Chondrocyte (in vitro differentiated cells): Measurements from ENCODE around the gene SERPINA4. TPM values are rescaled to one million over a fixed set of nuclear protein-coding genes. Genes with fewer than 3 reads are reported as not detected.

Experiments used
- DNase-seq: peaks from one replicate; pipeline ENCODE4 v3.0.0; 2021; ENCODE audit warnings: mixed read lengths, low spot score
- H3K27ac Mint-ChIP-seq: one replicate; pipeline ENCODE4 v1.8.0; 2021; ENCODE audit warnings: mild to moderate bottlenecking, moderate library complexity, mixed read lengths; ENCODE audit not compliant: unreplicated experiment
- H3K27me3 Mint-ChIP-seq: 2 replicates; pipeline ENCODE4 v1.8.0; 2021; ENCODE audit warnings: low read depth, mixed read lengths
- H3K36me3 Mint-ChIP-seq: 2 replicates; pipeline ENCODE4 v1.8.0; 2021; ENCODE audit warnings: low read depth, mixed read lengths
- H3K4me1 Mint-ChIP-seq: 2 replicates; pipeline ENCODE4 v1.8.0; 2021; ENCODE audit warnings: low read depth, mild to moderate bottlenecking, mixed read lengths
- H3K4me3 Mint-ChIP-seq: one replicate; pipeline ENCODE4 v1.8.0; 2021; ENCODE audit warnings: mild to moderate bottlenecking, moderate library complexity, mixed read lengths; ENCODE audit not compliant: unreplicated experiment
- H3K9me3 Mint-ChIP-seq: 2 replicates; pipeline ENCODE4 v1.8.0; 2021; ENCODE audit warnings: low read depth, mixed read lengths
- total RNA-seq: library from RNA; stranded (reverse); gene quantifications from 3 replicates; pipeline ENCODE4 v1.2.1, GENCODE V29; 2021
- TF ChIP-seq, protein P1 (sequence below): fragments of 200-600 bp; sonication (generic); IDR thresholded peaks from 2 replicates; pipeline ENCODE4 v1.5.0; 2021; ENCODE audit warnings: antibody characterized with exemption, mild to moderate bottlenecking, moderate library complexity

Gene SERPINA4
- total RNA-seq, 1 donor from 2014 or later: not detected

DNA sequence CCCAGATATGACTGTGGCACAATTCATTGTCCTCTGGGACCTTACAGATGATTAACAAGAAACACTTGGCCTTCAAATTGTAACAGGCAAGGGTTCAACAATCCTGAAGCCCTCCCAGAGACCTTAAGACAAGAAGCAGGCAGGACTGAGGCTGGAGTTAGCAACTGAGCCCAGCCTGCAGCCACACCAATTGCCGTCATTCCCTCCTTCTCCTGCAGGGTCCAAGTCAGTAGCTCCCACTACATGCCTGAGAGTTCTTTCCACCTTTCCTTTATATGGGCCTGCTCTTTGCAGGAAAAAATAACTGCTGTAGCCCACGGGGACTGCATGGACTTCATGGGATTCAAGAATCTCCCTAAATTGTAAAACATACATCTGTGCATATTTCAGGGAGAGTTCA lies 2.4 kb upstream of the SERPINA4 start:
- Mint-ChIP-seq H3K4me3 (no peak overlapping the region), H3K36me3 (peaks cover 2% of the 10 kb centered on the region), H3K27me3 (peaks cover 4% of the 10 kb centered on the region), H3K9me3 (peaks cover 19% of the 10 kb centered on the region), H3K27ac (no peak overlapping the region), H3K4me1 (no peaks in the 10 kb centered on the region)
- DNase-seq: no peak
- TF ChIP-seq, protein P1, sequence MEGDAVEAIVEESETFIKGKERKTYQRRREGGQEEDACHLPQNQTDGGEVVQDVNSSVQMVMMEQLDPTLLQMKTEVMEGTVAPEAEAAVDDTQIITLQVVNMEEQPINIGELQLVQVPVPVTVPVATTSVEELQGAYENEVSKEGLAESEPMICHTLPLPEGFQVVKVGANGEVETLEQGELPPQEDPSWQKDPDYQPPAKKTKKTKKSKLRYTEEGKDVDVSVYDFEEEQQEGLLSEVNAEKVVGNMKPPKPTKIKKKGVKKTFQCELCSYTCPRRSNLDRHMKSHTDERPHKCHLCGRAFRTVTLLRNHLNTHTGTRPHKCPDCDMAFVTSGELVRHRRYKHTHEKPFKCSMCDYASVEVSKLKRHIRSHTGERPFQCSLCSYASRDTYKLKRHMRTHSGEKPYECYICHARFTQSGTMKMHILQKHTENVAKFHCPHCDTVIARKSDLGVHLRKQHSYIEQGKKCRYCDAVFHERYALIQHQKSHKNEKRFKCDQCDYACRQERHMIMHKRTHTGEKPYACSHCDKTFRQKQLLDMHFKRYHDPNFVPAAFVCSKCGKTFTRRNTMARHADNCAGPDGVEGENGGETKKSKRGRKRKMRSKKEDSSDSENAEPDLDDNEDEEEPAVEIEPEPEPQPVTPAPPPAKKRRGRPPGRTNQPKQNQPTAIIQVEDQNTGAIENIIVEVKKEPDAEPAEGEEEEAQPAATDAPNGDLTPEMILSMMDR: no peak

DNA sequence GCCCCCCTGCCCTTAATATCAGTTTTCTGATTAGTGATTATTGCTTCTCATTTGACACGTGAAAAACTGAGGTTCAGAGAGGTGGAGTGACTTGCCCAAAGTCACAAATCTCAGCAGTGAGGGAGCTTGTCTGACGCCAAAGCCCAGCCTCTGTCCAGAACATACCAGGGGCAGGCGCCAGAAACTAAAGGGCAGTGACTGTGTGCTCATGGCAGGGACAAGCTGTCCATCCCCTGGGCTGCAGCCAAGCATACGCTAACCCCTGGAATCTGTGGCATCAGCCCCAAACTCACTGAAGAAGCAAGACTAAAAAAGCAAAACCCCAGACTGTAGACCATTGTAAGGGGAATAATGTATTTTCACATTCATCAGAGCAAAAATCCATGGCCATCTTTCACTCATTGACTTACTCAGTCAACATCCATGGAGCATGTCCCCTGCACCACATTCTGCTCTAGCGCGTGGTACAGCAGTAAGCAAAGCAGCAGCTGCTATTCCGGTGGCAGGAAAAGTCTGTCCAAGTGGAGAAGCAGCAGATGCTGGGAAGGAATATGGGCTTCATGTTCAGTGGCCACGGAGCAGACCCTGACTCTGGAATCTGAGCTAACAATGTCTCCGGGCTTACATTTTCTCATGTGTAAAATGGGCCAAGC lies 1.5 kb upstream of the SERPINA4 start:
- peaks cover 4% of the 10 kb centered on the region for H3K27me3 Mint-ChIP-seq
- H3K36me3 Mint-ChIP-seq: peaks cover 2% of the 10 kb centered on the region
- TF ChIP-seq, protein P1: no peak

DNA sequence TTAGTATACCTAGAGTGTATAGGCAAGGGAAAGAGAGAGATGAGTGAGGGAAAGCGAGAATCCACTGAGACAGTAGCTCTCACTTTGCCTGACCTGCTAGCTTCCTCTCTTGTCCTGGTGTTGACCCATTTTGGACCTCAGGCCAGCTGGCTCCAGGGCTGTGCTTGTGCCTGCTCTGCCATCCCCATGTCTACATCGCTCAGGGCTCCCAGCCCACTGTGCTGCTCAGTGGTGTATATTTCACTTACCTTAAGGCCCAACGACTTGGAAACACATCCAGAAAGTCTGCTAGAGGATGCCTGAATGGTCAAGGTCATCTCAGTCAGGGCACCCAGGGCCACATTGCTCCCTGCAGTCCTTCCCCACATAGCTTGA lies 964 bp upstream of the SERPINA4 start:
- peaks cover 4% of the 10 kb centered on the region for H3K27me3 Mint-ChIP-seq
- H3K9me3 Mint-ChIP-seq: peaks cover 5% of the 10 kb centered on the region
- DNase-seq: no peak
- H3K27ac Mint-ChIP-seq: no peak overlapping the region
- H3K4me3 Mint-ChIP-seq: no peak overlapping the region
- TF ChIP-seq, protein P1: no peak
- no peaks in the 10 kb centered on the region for H3K4me1 Mint-ChIP-seq
- H3K36me3 Mint-ChIP-seq: peaks cover under 1% of the 10 kb centered on the region

More for the DNA sequence above, 1.5 kb upstream of the SERPINA4 start:
- DNase-seq: no peak
- Mint-ChIP-seq H3K4me1 (no peaks in the 10 kb centered on the region), H3K4me3 (no peak overlapping the region), H3K27ac (no peak overlapping the region), H3K9me3 (peaks cover 10% of the 10 kb centered on the region)

DNA sequence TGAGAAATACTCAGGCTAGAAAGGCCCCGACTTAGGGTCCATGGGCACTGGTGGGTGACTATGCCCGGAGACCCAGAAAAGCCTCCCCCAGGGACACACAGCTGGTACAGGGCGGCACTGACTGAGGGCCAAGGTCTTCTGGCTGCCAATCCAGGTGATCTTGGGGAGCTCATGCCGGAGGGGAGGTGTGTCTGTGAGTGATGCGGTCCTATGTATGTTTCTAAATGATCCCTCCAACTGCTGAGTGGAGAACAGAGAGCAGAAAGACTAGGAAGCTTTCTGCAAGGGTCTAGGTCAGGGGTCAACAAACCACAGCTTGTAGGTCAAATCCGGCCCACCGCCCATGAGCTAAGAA lies 391 bp downstream of the SERPINA4 start:
- Mint-ChIP-seq H3K27ac (no peak overlapping the region), H3K36me3 (no peaks in the 10 kb centered on the region), H3K4me3 (no peak overlapping the region), H3K4me1 (no peaks in the 10 kb centered on the region), H3K9me3 (peaks cover 2% of the 10 kb centered on the region), H3K27me3 (peaks cover 7% of the 10 kb centered on the region)
- DNase-seq: no peak
- TF ChIP-seq, protein P1: no peak

DNA sequence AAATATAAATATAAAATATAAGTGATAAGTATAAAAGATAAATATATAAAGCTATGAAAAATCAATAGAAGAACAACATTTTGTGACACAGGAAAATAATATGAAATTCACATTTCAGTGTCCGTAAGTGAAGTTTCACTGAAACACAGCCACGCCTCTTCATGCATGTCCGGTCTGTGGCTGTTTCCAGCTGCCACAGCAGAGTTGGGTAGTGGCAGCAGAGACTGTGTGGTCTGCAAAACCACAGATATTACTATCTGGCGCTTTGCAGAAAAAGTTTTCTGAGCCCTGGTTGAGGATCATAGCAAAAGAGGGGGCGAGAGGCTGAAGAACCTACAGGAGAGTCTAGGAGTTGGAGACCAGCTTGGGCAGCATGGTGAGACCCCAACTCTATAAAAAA lies 780 bp downstream of the SERPINA4 start:
- no peak overlapping the region for H3K27ac Mint-ChIP-seq
- H3K36me3 Mint-ChIP-seq: no peaks in the 10 kb centered on the region
- no peaks in the 10 kb centered on the region for H3K4me1 Mint-ChIP-seq
- H3K4me3 Mint-ChIP-seq: no peak overlapping the region
- H3K27me3 Mint-ChIP-seq: peaks cover 7% of the 10 kb centered on the region
- peaks cover 2% of the 10 kb centered on the region for H3K9me3 Mint-ChIP-seq
- DNase-seq: no peak
- TF ChIP-seq, protein P1: no peak
